GM10266 (cell line): Measurements from ENCODE around the gene BOK.
A peak's percentile ranks its signal among the peaks of the same experiment; 100 is the strongest.
"Not testable (repeated sequence)": the region's sequence is repeated elsewhere in the genome, so short reads cannot be mapped to it uniquely, and the experiment has no call there.

Experiments used
- DNase-seq: peaks from one replicate; pipeline ENCODE4 v3.0.0; 2012; ENCODE audit errors: extremely low spot score
- CTCF ChIP-seq: IDR thresholded peaks from 2 replicates; pipeline ENCODE4 v1.5.1; 2012; ENCODE audit warnings: mild to moderate bottlenecking, low read depth; ENCODE audit not compliant: control insufficient read depth, insufficient read depth; ENCODE audit errors: missing control alignments

BOK gene

GRCh38 chr2:241568726-241569125, 10.2 kb downstream of the BOK start:
- no peak for TF ChIP-seq CTCF
- no peak for DNase-seq

- DNase-seq: no peak
- TF ChIP-seq CTCF: no peak
Observed at GRCh38 chr2:241569831-241570281, 11.3 kb downstream of the BOK start.

- DNase-seq: no peak
- no peak for TF ChIP-seq CTCF
Observed at GRCh38 chr2:241570961-241571581, 12.5 kb downstream of the BOK start.

GRCh38 chr2:241571821-241572620, 13.5 kb downstream of the BOK start:
- no peak for TF ChIP-seq CTCF
- DNase-seq: no peak

GRCh38 chr2:241572915-241573651, 14.5 kb downstream of the BOK start:
- not testable (repeated sequence) for DNase-seq

- no peak for DNase-seq
- TF ChIP-seq CTCF: no peak
Observed at GRCh38 chr2:241573741-241574140, 15.2 kb downstream of the BOK start.

- peak; percentile 18 for DNase-seq
- TF ChIP-seq CTCF: no peak
Observed at GRCh38 chr2:241574911-241575623, 16.5 kb downstream of the BOK start.
